Tibial artery (tissue), 4 donors: ENCODE data around the gene CCDC88B.

Experiments
- DNase-seq, 2 donors: peaks; one replicate each; pipeline ENCODE4 v3.0.0-alpha.2; 2019
- H3K27ac ChIP-seq, 2 donors: fragments of 200-600 bp; sonication (generic) in 1 of 2; 1 replicate in 1 of 2; 2 replicates in 1 of 2; pipeline ENCODE4 v1.5.1; 2018 to 2019; ENCODE audit warnings: mild to moderate bottlenecking in 1 of 2
- H3K27me3 ChIP-seq, 2 donors: fragments of 200-600 bp; sonication (generic) in 1 of 2; one replicate each; pipeline versions ENCODE4 v1.5.1 to v1.6.0; 2016 to 2019
- H3K36me3 ChIP-seq, 3 donors: fragments of 200-600 bp; sonication (generic) in 2 of 3; one replicate each; pipeline ENCODE4 v1.5.1; 2016 to 2019; ENCODE audit warnings: mild to moderate bottlenecking in 2 of 3
- H3K4me1 ChIP-seq, 4 donors: fragments of 200-600 bp; sonication (generic) in 2 of 4; 1 replicate in 3 of 4; 2 replicates in 1 of 4; pipeline ENCODE4 v1.5.1; 2016 to 2019
- H3K4me3 ChIP-seq, 2 donors: fragments of 200-600 bp; sonication (generic) in 1 of 2; 1 replicate in 1 of 2; 2 replicates in 1 of 2; pipeline ENCODE4 v1.5.1; 2018 to 2019; ENCODE audit warnings: mild to moderate bottlenecking in 2 of 2
- H3K9me3 ChIP-seq, 3 donors: fragments of 200-600 bp; sonication (generic) in 1 of 3; one replicate each; pipeline ENCODE4 v1.5.1; 2016 to 2019
- CTCF ChIP-seq, 2 experiments: fragments of 200-600 bp in 1 of 2; fragments of 450-650 bp in 1 of 2; IDR thresholded peaks; one replicate each; pipeline ENCODE4 v1.5.1; 2017 to 2019; ENCODE audit warnings: antibody characterized with exemption in 2 of 2, mild to moderate bottlenecking in 1 of 2, moderate library complexity in 1 of 2
- intact Hi-C: fragments of 100-400 bp; cut with DNase I; formaldehyde crosslinking; loops from one replicate; pipeline ENCODE4 v1.15.0; 2023; ENCODE audit warnings: low total_unique reads

CCDC88B gene

GRCh38 chr11:64297699-64298358 is 42.2 kb upstream of the CCDC88B start:
- no peak for DNase-seq
- Histone ChIP-seq H3K27ac (no peak overlapping the region), H3K4me1 (peaks cover 0 to 30% (median 24%) of the 10 kb centered on the region in 4 donors), H3K36me3 (no peaks in the 10 kb centered on the region), H3K27me3 (peaks cover 3 to 80% of the 10 kb centered on the region in 2 donors), H3K9me3 (no peaks in the 10 kb centered on the region), H3K4me3 (no peak overlapping the region)
- intact Hi-C loops: no loop called here
- TF ChIP-seq CTCF (IDR thresholded peaks at IDR 0.05): no peak

GRCh38 chr11:64298966-64299846 is 40.8 kb upstream of the CCDC88B start:
- H3K27me3 ChIP-seq: peaks cover 0 to 76% of the 10 kb centered on the region in 2 donors
- H3K9me3 ChIP-seq: no peaks in the 10 kb centered on the region
- peak overlapping the region; percentile 3 to 60 for H3K27ac ChIP-seq
- H3K4me3 ChIP-seq: peak overlapping the region; percentile 43 to 53
- H3K4me1 ChIP-seq: peaks cover 0 to 35% (median 26%) of the 10 kb centered on the region in 4 donors
- TF ChIP-seq CTCF (IDR thresholded peaks at IDR 0.05): no peak
- H3K36me3 ChIP-seq: no peaks in the 10 kb centered on the region
- DNase-seq: peak; percentile 70 to 89
- intact Hi-C loops: no loop called here

GRCh38 chr11:64299847-64300648 is 40.0 kb upstream of the CCDC88B start, which contains the start of gene CATSPERZ:
Gene CATSPERZ, plus strand, starts transcription at chr11:64300358. Its CDS starts 53 bp downstream, at chr11:64300411.
- Histone ChIP-seq H3K36me3 (no peaks in the 10 kb centered on the region), H3K4me3 (peak within 1 kb of the TSS; percentile 43 to 53), H3K27me3 (peaks cover 0 to 69% of the 10 kb centered on the region in 2 donors), H3K9me3 (no peaks in the 10 kb centered on the region), H3K27ac (peak within 1 kb of the TSS; percentile 3 to 60), H3K4me1 (peaks cover 0 to 38% (median 28%) of the 10 kb centered on the region in 4 donors)
- intact Hi-C loops: loop anchor here (2.0 kb wide), 1 partner anchor 95 kb away; no protein-coding TSS in a partner anchor
- TF ChIP-seq CTCF (IDR thresholded peaks at IDR 0.05): no peak
- DNase-seq: no peak

- TF ChIP-seq CTCF (IDR thresholded peaks at IDR 0.05): no peak
- Histone ChIP-seq H3K9me3 (no peaks in the 10 kb centered on the region), H3K27ac (peak overlapping the region in 1 of 2 donors; percentile 82), H3K27me3 (peaks cover 0 to 35% of the 10 kb centered on the region in 2 donors), H3K4me1 (peaks cover 0 to 54% (median 40%) of the 10 kb centered on the region in 4 donors), H3K4me3 (no peak overlapping the region), H3K36me3 (no peaks in the 10 kb centered on the region)
- no peak for DNase-seq
- intact Hi-C loops: no loop called here
These were observed 36.6 kb upstream of the CCDC88B start for GRCh38 chr11:64303109-64304031.
